OCI-LY3 (cell line): ENCODE data around the gene EPN2.
A peak's percentile ranks its signal among the peaks of the same experiment; 100 is the strongest.

Experiments used
- H2AFZ ChIP-seq: fragments of 200-600, 300-600 bp; shearing (Covaris generic); 2 replicates; pipeline ENCODE4 v1.6.0; 2014; ENCODE audit warnings: antibody characterized with exemption, low read depth, low read length
- H3K27ac ChIP-seq: fragments of 200-600, 300-600 bp; sonication (generic); 2 replicates; pipeline ENCODE4 v1.5.1; 2014; ENCODE audit warnings: mild to moderate bottlenecking, low read length, moderate library complexity, mixed read lengths
- H3K27me3 ChIP-seq: fragments of 200-600, 300-600 bp; sonication (generic); 2 replicates; pipeline ENCODE4 v1.6.1; 2014; ENCODE audit warnings: low read depth, low read length, mixed read lengths
- H3K36me3 ChIP-seq: fragments of 200-600, 300-600 bp; sonication (generic); replicated peaks from 2 replicates; pipeline ENCODE3; 2014; ENCODE audit warnings: low read depth, low read length, mixed read lengths
- H3K4me1 ChIP-seq: fragments of 300-600, 200-600 bp; sonication (generic); 2 replicates; pipeline ENCODE4 v1.6.1; 2014; ENCODE audit warnings: low read length, mixed read lengths
- H3K4me2 ChIP-seq: fragments of 200-600, 300-600 bp; sonication (generic); 2 replicates; pipeline ENCODE4 v1.6.1; 2014; ENCODE audit warnings: low read length, mixed read lengths
- H3K4me3 ChIP-seq: fragments of 300-600, 200-600 bp; sonication (generic); 2 replicates; pipeline ENCODE4 v1.5.1; 2014; ENCODE audit warnings: antibody characterized with exemption, mild to moderate bottlenecking, low read length, moderate library complexity
- H3K79me2 ChIP-seq: fragments of 300-600, 200-600 bp; shearing (Covaris generic); 2 replicates; pipeline ENCODE4 v1.6.1; 2014; ENCODE audit warnings: mild to moderate bottlenecking, low read length, mixed read lengths
- H3K9ac ChIP-seq: fragments of 300-600, 200-600 bp; shearing (Covaris generic); 2 replicates; pipeline ENCODE4 v1.6.0; 2014; ENCODE audit warnings: mild to moderate bottlenecking, low read length, moderate library complexity
- H3K9me3 ChIP-seq: fragments of 200-600, 300-600 bp; shearing (Covaris generic); 2 replicates; pipeline ENCODE4 v1.6.1; 2014; ENCODE audit warnings: low read length, mixed read lengths; ENCODE audit not compliant: insufficient read depth
- H4K20me1 ChIP-seq: fragments of 200-600, 300-600 bp; sonication (generic); 2 replicates; pipeline ENCODE4 v1.6.1; 2016; ENCODE audit warnings: low read length, mixed read lengths; ENCODE audit not compliant: insufficient read depth
- CTCF ChIP-seq: fragments of 200-600, 300-600 bp; sonication (generic); IDR thresholded peaks from 2 replicates; pipeline ENCODE4 v1.5.1; 2014; ENCODE audit warnings: antibody characterized with exemption, low read length, low read depth
- EZH2phosphoT487 ChIP-seq: fragments of 200-600 bp; shearing (Covaris generic); IDR thresholded peaks from 2 replicates; pipeline ENCODE4 v1.6.1; 2018; ENCODE audit warnings: antibody characterized with exemption, mixed run types, low read depth

The EPN2 gene

GRCh38 chr17:19337712-19338023, 100.5 kb downstream of the EPN2 start:
- no peak overlapping the region for H3K4me2 ChIP-seq
- H3K4me1 ChIP-seq = peaks cover 4% of the 10 kb centered on the region
- no peak overlapping the region for H3K4me3 ChIP-seq
- no peaks in the 10 kb centered on the region for H3K79me2 ChIP-seq
- no peaks in the 10 kb centered on the region for H3K9me3 ChIP-seq
- H2AFZ ChIP-seq = no peak overlapping the region
- no peaks in the 10 kb centered on the region for H3K36me3 ChIP-seq
- TF ChIP-seq EZH2phosphoT487 (no peak), CTCF (no peak)
- H3K27ac ChIP-seq = no peak overlapping the region
- H4K20me1 ChIP-seq = no peaks in the 10 kb centered on the region
- H3K27me3 ChIP-seq = no peaks in the 10 kb centered on the region
- no peak overlapping the region for H3K9ac ChIP-seq

GRCh38 chr17:19338031-19338990, 101.1 kb downstream of the EPN2 start:
- no peak overlapping the region for H3K4me3 ChIP-seq
- H3K9ac ChIP-seq = no peak overlapping the region
- H3K4me1 ChIP-seq = no peaks in the 10 kb centered on the region
- H3K27ac ChIP-seq = no peak overlapping the region
- H3K9me3 ChIP-seq = no peaks in the 10 kb centered on the region
- H3K27me3 ChIP-seq = no peaks in the 10 kb centered on the region
- no peaks in the 10 kb centered on the region for H3K79me2 ChIP-seq
- no peaks in the 10 kb centered on the region for H3K36me3 ChIP-seq
- H2AFZ ChIP-seq = no peak overlapping the region
- TF ChIP-seq EZH2phosphoT487 (no peak), CTCF (peak; percentile 39)
- H3K4me2 ChIP-seq = no peak overlapping the region
- H4K20me1 ChIP-seq = no peaks in the 10 kb centered on the region

GRCh38 chr17:19339341-19339815, 102.2 kb downstream of the EPN2 start:
- Histone ChIP-seq H3K79me2 (no peaks in the 10 kb centered on the region), H3K27ac (no peak overlapping the region), H3K4me1 (no peaks in the 10 kb centered on the region), H4K20me1 (no peaks in the 10 kb centered on the region), H3K9me3 (no peaks in the 10 kb centered on the region), H3K27me3 (no peaks in the 10 kb centered on the region), H3K9ac (no peak overlapping the region), H2AFZ (no peak overlapping the region), H3K36me3 (no peaks in the 10 kb centered on the region), H3K4me3 (no peak overlapping the region), H3K4me2 (no peak overlapping the region)
- TF ChIP-seq CTCF = no peak
- no peak for TF ChIP-seq EZH2phosphoT487

GRCh38 chr17:19341211-19341631, 104.1 kb downstream of the EPN2 start:
- Histone ChIP-seq H4K20me1 (no peaks in the 10 kb centered on the region), H3K36me3 (no peaks in the 10 kb centered on the region), H3K4me2 (no peak overlapping the region), H2AFZ (no peak overlapping the region), H3K79me2 (no peaks in the 10 kb centered on the region), H3K9ac (no peak overlapping the region), H3K27ac (no peak overlapping the region), H3K4me3 (no peak overlapping the region), H3K4me1 (no peaks in the 10 kb centered on the region), H3K27me3 (no peaks in the 10 kb centered on the region), H3K9me3 (no peaks in the 10 kb centered on the region)
- TF ChIP-seq EZH2phosphoT487 = no peak
- TF ChIP-seq CTCF = no peak
